GM19395 (cell line): ENCODE results near the gene IPPK.

Experiments used
- ATAC-seq: cut with Tn5 transposase; IDR thresholded peaks from one replicate; pipeline ENCODE4 v1.9.1; 2021; ENCODE audit warnings: mild to moderate bottlenecking, moderate library complexity; ENCODE audit not compliant: unreplicated experiment

Gene IPPK

GRCh38 chr9:92658176-92658575 is 11.8 kb downstream of the IPPK start:
- no peak for ATAC-seq

GRCh38 chr9:92657296-92658094 is 12.4 kb downstream of the IPPK start:
- no peak for ATAC-seq

GRCh38 chr9:92656537-92656925 is 13.4 kb downstream of the IPPK start:
- ATAC-seq: no peak

- no peak for ATAC-seq
Observed at GRCh38 chr9:92655896-92656536, 13.9 kb downstream of the IPPK start.

GRCh38 chr9:92655366-92655765 is 14.6 kb downstream of the IPPK start:
- no peak for ATAC-seq

- ATAC-seq: no peak
Observed at GRCh38 chr9:92654481-92655301, 15.2 kb downstream of the IPPK start.

GRCh38 chr9:92652461-92652860 is 17.5 kb downstream of the IPPK start:
- ATAC-seq: no peak

- no peak for ATAC-seq
Observed at GRCh38 chr9:92650839-92651621, 18.9 kb downstream of the IPPK start.

GRCh38 chr9:92650296-92650695 is 19.6 kb downstream of the IPPK start:
- ATAC-seq: no peak

- no peak for ATAC-seq
Observed at GRCh38 chr9:92649007-92649406, 20.9 kb downstream of the IPPK start.

GRCh38 chr9:92648474-92648971 is 21.4 kb downstream of the IPPK start:
- no peak for ATAC-seq

- no peak for ATAC-seq
Observed at GRCh38 chr9:92647671-92648473, 22.1 kb downstream of the IPPK start.

GRCh38 chr9:92645041-92645440 is 24.9 kb downstream of the IPPK start:
- no peak for ATAC-seq

GRCh38 chr9:92644278-92644677 is 25.7 kb downstream of the IPPK start:
- no peak for ATAC-seq

GRCh38 chr9:92642564-92642963 is 27.4 kb downstream of the IPPK start:
- no peak for ATAC-seq

GRCh38 chr9:92642041-92642451 is 27.9 kb downstream of the IPPK start:
- no peak for ATAC-seq

- no peak for ATAC-seq
Observed at GRCh38 chr9:92641092-92641809, 28.7 kb downstream of the IPPK start.

GRCh38 chr9:92640398-92641091 is 29.4 kb downstream of the IPPK start:
- no peak for ATAC-seq
